T-helper 17 cell (primary cell): ENCODE results near the gene PCNX1. TPM values are rescaled to one million over a fixed set of nuclear protein-coding genes. Genes with fewer than 3 reads are reported as not detected.
A peak's percentile ranks its signal among the peaks of the same experiment; 100 is the strongest.

ENCODE experiments used
- ATAC-seq: fragments of 150-1000 bp; cut with Tn5 transposase; 2 replicates; pipeline ENCODE4 v1.10.0; 2021; ENCODE audit warnings: mild to moderate bottlenecking, moderate library complexity
- DNase-seq, 3 donors: peaks; one replicate each; pipeline versions ENCODE4 v3.0.0 to v3.0.0-alpha.2; 2020 to 2021
- H3K9me3 ChIP-seq: one replicate; pipeline ENCODE4 v1.7.0; 2013; ENCODE audit warnings: low read length, mild to moderate bottlenecking; ENCODE audit not compliant: control insufficient read depth, poor library complexity, severe bottlenecking
- H3K27ac Mint-ChIP-seq: one replicate; pipeline ENCODE4 v1.8.0; 2022; ENCODE audit warnings: mild to moderate bottlenecking, moderate library complexity, mixed read lengths
- H3K27me3 Mint-ChIP-seq: one replicate; pipeline ENCODE4 v1.8.0; 2022; ENCODE audit warnings: mixed read lengths
- H3K36me3 Mint-ChIP-seq: one replicate; pipeline ENCODE4 v1.8.0; 2022; ENCODE audit warnings: low read depth, mixed read lengths
- H3K4me1 Mint-ChIP-seq: one replicate; pipeline ENCODE4 v1.8.0; 2022; ENCODE audit warnings: mild to moderate bottlenecking, mixed read lengths
- H3K4me3 Mint-ChIP-seq: one replicate; pipeline ENCODE4 v1.8.0; 2022; ENCODE audit warnings: mild to moderate bottlenecking, moderate library complexity, mixed read lengths
- total RNA-seq, 4 donors: library from RNA in 2 of 4; stranded (reverse) in 2 of 4; gene quantifications; one replicate each; pipeline ENCODE4 v1.2.3 and lab custom pipeline; 2022 to 2026

PCNX1 gene
- total RNA-seq, 2 donors from 2014 or later = 140 to 153 TPM

DNA sequence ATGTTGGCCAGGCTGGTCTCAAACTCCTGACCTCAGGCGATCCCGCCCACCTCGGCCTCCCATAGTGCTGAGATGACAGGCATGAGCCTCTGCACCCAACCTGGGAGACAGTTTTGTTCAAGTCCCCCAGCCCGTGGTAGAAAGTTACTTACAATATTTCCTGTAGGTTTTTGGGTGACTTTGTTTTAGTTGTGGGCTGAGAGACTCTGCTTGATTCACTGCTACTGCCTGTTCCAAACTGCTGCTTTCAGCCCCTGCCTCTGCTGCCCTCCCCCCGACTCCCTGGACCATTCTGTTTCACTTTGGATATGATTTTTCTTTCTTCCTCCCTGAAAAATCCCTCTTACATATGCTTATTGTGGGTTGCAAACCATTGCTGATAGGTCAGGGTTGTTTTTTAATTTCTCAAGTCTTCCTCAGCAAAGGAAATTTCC is 13.4 kb upstream of the PCNX1 start:
- ATAC-seq (peak; percentile 40), DNase-seq (no peak)
- Mint-ChIP-seq H3K4me3 (peak overlapping the region; percentile 81), H3K27me3 (no peaks in the 10 kb centered on the region), H3K36me3 (no peaks in the 10 kb centered on the region), H3K27ac (peak overlapping the region; percentile 96), H3K4me1 (peaks cover 53% of the 10 kb centered on the region)
- H3K9me3 ChIP-seq = no peaks in the 10 kb centered on the region

DNA sequence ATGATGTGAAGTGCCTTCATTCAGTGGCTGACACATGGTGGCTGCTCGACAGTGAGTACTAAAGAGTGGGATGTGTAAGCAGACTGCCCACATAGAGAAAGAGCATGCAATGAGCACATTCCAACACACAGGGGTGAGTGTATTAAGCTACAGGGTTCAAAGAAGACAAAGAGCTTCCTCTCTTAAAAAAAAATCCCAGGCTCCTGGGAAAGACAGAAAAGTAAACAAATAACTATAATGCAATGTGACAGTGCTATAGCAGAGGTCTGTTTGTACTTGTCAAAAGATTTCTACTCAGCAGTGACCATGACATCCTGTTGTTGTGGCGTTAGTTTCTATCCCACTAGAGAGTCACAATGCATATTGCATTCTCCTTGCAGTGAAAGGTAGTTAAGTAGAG is 12.4 kb upstream of the PCNX1 start:
- H3K36me3 Mint-ChIP-seq = no peaks in the 10 kb centered on the region
- ATAC-seq (no peak), DNase-seq (no peak)
- H3K4me3 Mint-ChIP-seq = peak overlapping the region; percentile 13
- H3K9me3 ChIP-seq = no peaks in the 10 kb centered on the region
- H3K27ac Mint-ChIP-seq = peak overlapping the region; percentile 96
- no peaks in the 10 kb centered on the region for H3K27me3 Mint-ChIP-seq
- peaks cover 48% of the 10 kb centered on the region for H3K4me1 Mint-ChIP-seq

GRCh38 chr14:70896317-70896716 is 10.9 kb upstream of the PCNX1 start:
- H3K9me3 ChIP-seq = no peaks in the 10 kb centered on the region
- Mint-ChIP-seq H3K36me3 (no peaks in the 10 kb centered on the region), H3K4me3 (no peak overlapping the region), H3K27ac (no peak overlapping the region), H3K4me1 (peaks cover 46% of the 10 kb centered on the region), H3K27me3 (no peaks in the 10 kb centered on the region)
- no peak for ATAC-seq
- no peak for DNase-seq

GRCh38 chr14:70896981-70897380 is 10.3 kb upstream of the PCNX1 start:
- Mint-ChIP-seq H3K27ac (no peak overlapping the region), H3K36me3 (no peaks in the 10 kb centered on the region), H3K4me1 (peaks cover 46% of the 10 kb centered on the region), H3K4me3 (no peak overlapping the region), H3K27me3 (no peaks in the 10 kb centered on the region)
- DNase-seq (no peak), ATAC-seq (no peak)
- H3K9me3 ChIP-seq = no peaks in the 10 kb centered on the region

DNA sequence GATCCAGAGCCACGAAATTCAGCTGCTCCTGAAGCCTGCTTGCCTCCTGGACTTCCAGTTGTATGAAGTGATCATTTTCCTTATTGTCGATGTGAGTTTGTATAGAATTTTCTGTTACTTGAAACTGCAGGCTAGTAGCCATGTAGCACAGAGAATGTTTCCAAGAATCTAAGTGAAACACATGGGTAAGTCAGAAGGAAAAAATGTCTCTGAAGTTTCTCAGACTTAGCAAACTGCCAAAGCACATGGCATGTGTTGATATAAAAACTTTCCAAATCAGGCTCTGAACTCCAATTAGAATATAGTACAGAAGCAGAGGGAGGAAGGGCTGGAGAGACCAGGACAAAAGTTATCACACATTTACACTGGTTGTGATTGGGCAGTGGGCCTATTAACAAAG is 9.8 kb upstream of the PCNX1 start:
- no peaks in the 10 kb centered on the region for H3K9me3 ChIP-seq
- ATAC-seq (no peak), DNase-seq (no peak)
- Mint-ChIP-seq H3K4me3 (no peak overlapping the region), H3K27ac (peak overlapping the region; percentile 60), H3K36me3 (no peaks in the 10 kb centered on the region), H3K4me1 (peaks cover 43% of the 10 kb centered on the region), H3K27me3 (no peaks in the 10 kb centered on the region)

GRCh38 chr14:70898111-70898745 is 9.0 kb upstream of the PCNX1 start:
- Mint-ChIP-seq H3K4me3 (no peak overlapping the region), H3K36me3 (no peaks in the 10 kb centered on the region), H3K27ac (peak overlapping the region; percentile 60), H3K27me3 (no peaks in the 10 kb centered on the region), H3K4me1 (peaks cover 36% of the 10 kb centered on the region)
- no peak for ATAC-seq
- H3K9me3 ChIP-seq = no peaks in the 10 kb centered on the region
- no peak for DNase-seq

DNA sequence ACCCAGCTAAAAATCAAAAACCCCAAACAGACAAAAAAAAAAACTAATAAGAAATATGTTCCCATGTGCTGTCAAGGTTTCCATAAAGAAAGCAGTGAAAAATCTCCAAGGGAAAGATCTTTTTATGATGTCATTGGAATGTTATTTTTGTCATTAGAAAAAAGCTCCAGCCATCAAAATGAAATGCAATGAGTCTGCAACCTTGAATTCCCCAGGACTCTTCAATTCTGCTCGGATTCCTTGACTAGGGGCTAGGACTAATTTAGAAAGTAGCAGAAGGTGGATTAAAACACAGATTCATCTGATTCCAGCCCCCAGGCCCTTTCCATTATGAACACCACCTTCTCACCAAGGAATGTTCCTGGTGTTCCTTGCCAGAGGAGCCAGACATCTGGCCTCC is 6.0 kb upstream of the PCNX1 start:
- no peak overlapping the region for H3K4me3 Mint-ChIP-seq
- H3K27me3 Mint-ChIP-seq = no peaks in the 10 kb centered on the region
- DNase-seq (no peak), ATAC-seq (no peak)
- no peak overlapping the region for H3K27ac Mint-ChIP-seq
- no peaks in the 10 kb centered on the region for H3K9me3 ChIP-seq
- no peaks in the 10 kb centered on the region for H3K36me3 Mint-ChIP-seq
- H3K4me1 Mint-ChIP-seq = peaks cover 32% of the 10 kb centered on the region

DNA sequence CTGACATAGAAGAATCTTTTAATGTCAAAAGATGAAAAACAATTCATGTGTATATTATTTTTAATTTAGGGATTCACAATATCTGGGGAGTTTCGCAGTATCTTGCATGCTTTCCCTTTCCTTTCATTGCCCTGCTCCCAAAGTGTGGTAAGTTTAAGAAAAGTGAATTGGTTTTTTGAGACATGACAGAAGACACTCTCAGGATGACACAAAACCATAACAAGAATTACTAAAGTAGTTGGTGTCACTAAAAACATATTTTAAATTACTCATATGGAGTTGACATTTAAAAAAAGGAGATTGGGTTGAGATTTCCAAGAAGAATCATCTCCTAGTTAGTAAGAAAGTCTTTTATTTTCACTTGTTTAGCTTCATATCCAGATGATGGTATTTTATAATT is 5.1 kb upstream of the PCNX1 start:
- no peak overlapping the region for H3K27ac Mint-ChIP-seq
- H3K4me1 Mint-ChIP-seq = peaks cover 37% of the 10 kb centered on the region
- H3K9me3 ChIP-seq = no peaks in the 10 kb centered on the region
- no peak overlapping the region for H3K4me3 Mint-ChIP-seq
- no peaks in the 10 kb centered on the region for H3K36me3 Mint-ChIP-seq
- no peaks in the 10 kb centered on the region for H3K27me3 Mint-ChIP-seq
- DNase-seq (no peak), ATAC-seq (no peak)

DNA sequence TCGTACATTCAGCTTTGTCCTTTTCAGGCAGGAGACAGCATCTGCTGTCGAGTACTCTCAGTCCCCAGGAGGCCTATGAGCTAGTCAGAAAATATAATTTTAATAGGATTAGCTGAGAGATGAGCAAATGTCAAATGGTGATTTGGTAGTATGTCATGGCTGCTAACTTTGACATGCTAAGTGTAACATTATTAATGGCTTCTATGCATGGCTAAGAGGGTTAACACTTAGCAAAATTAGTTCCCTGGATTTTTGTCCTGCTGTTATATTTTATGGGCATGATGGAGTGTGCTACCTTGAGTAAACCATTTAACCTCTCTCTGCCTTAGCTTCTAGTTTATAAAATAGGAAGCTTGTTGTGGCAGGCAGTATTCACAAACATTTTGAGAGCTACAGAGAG is 2.9 kb upstream of the PCNX1 start:
- H3K9me3 ChIP-seq = no peaks in the 10 kb centered on the region
- peaks cover 29% of the 10 kb centered on the region for H3K4me1 Mint-ChIP-seq
- DNase-seq = no peak
- no peaks in the 10 kb centered on the region for H3K27me3 Mint-ChIP-seq
- H3K4me3 Mint-ChIP-seq = no peak overlapping the region
- peaks cover 3% of the 10 kb centered on the region for H3K36me3 Mint-ChIP-seq
- ATAC-seq = no peak
- peak overlapping the region; percentile 83 for H3K27ac Mint-ChIP-seq

DNA sequence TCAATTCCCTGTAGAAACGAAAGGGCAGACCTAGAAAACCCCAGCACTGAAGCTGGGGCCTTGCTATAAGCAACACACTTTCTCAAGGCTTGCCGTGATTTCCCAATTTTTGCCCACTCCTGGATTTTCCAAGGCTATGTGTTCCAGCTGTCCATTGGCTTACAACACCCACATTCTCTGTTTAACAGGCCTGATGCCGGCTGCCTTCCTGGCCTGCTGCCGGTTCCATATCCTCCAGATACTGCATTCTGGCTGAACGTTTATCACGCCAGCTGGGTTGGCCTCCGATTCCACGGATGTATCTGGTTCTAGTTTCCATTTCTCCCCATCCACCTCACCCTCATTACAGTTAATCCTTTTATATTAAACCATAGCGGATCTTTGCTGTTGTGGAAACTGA is 2.0 kb upstream of the PCNX1 start:
- H3K4me3 Mint-ChIP-seq = no peak overlapping the region

GRCh38 chr14:70906793-70907175 is 475 bp upstream of the PCNX1 start:
- H3K4me1 Mint-ChIP-seq = peaks cover 46% of the 10 kb centered on the region
- ATAC-seq (peak; percentile 0), DNase-seq (no peak)
- peaks cover 3% of the 10 kb centered on the region for H3K36me3 Mint-ChIP-seq
- H3K9me3 ChIP-seq = no peaks in the 10 kb centered on the region
- peak overlapping the region; percentile 69 for H3K27ac Mint-ChIP-seq
- H3K27me3 Mint-ChIP-seq = no peaks in the 10 kb centered on the region
- H3K4me3 Mint-ChIP-seq = peak overlapping the region; percentile 97

More for the DNA sequence above, 2.0 kb upstream of the PCNX1 start:
- ATAC-seq = no peak
- no peak for DNase-seq
- peaks cover 3% of the 10 kb centered on the region for H3K36me3 Mint-ChIP-seq
- peak overlapping the region; percentile 14 for H3K27ac Mint-ChIP-seq
- peaks cover 36% of the 10 kb centered on the region for H3K4me1 Mint-ChIP-seq
- H3K9me3 ChIP-seq = no peaks in the 10 kb centered on the region
- no peaks in the 10 kb centered on the region for H3K27me3 Mint-ChIP-seq

DNA sequence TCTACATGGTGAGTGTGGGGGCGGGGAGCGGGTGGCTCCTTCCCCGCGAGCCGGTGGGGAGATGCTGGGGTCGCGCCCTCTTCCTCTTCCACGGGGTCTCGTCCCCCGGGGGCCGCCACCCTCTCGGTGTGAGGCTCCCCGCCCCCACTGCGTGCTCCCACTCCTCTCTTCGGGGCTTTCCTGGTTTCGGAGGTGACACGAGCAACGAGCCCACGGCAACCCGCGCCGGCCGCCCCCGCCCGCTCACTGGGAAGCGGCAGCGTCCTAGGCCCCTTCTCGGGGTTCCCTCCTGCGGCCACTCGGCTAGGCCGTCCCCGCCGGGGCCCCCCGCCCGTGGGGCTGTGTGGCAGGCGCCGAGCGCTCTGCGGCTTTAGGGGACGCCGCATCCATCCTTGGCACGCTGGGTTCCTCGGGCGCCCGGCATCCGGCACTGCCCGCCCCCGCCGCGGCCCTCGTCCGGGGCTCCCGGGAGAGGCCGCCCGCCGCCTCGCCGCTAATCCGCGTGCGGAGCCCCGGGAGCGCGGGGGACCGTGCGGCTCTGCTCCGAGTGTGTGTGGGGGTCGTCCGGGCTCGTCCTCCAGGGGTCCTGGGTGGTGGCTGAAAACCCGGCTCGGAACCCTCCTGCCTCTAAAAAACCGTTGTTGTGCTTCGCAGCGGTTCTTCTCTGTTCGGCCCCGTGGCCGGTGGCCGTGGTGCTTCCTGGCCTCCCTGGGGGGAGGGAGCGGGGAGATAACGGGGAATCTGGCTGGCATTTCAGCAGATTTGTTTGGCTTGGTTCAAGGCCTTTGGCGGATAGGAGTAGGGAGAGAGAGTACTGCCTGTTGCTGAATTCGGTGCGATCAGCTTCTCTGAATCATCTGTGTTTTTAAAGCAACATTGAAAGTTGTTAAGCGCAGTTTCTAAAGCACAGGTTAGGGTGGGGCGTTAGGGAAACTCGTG is 1.0 kb downstream of the PCNX1 start:
- H3K9me3 ChIP-seq = no peaks in the 10 kb centered on the region
- Mint-ChIP-seq H3K27ac (peak overlapping the region; percentile 69), H3K4me3 (peak overlapping the region; percentile 97), H3K27me3 (no peaks in the 10 kb centered on the region), H3K4me1 (peaks cover 59% of the 10 kb centered on the region), H3K36me3 (peaks cover 6% of the 10 kb centered on the region)
- peak; percentile 22 for ATAC-seq
- peak in 1 of 3 donors; percentile 46 for DNase-seq

GRCh38 chr14:70908935-70909641 is 1.8 kb downstream of the PCNX1 start:
- ATAC-seq = no peak
- Mint-ChIP-seq H3K4me1 (peaks cover 52% of the 10 kb centered on the region), H3K36me3 (peaks cover 6% of the 10 kb centered on the region), H3K4me3 (peak overlapping the region; percentile 97), H3K27ac (peak overlapping the region; percentile 69), H3K27me3 (no peaks in the 10 kb centered on the region)
- H3K9me3 ChIP-seq = no peaks in the 10 kb centered on the region
- no peak for DNase-seq
